CD4-positive, CD25-positive, alpha-beta regulatory T cell (primary cell): ENCODE results near the gene SCAP. TPM values are rescaled to one million over a fixed set of nuclear protein-coding genes. Genes with fewer than 3 reads are reported as not detected.
A peak's percentile ranks its signal among the peaks of the same experiment; 100 is the strongest.

Experiments used
- ATAC-seq, 2 donors: fragments of 150-1000 bp; cut with Tn5 transposase; one replicate each; pipeline ENCODE4 v1.10.0; 2021; ENCODE audit warnings: low read depth in 2 of 2, moderate number of reproducible peaks in 2 of 2, moderate library complexity in 1 of 2
- DNase-seq, 3 donors: peaks; one replicate each; pipeline versions ENCODE4 v3.0.0 to v3.0.0-alpha.2; 2012 to 2022; ENCODE audit warnings: mixed read lengths in 1 of 3
- H3K27ac ChIP-seq: one replicate; pipeline ENCODE4 v1.7.0; 2013; ENCODE audit warnings: mild to moderate bottlenecking, low read length; ENCODE audit not compliant: insufficient read depth, poor library complexity, severe bottlenecking
- H3K27me3 ChIP-seq: one replicate; pipeline ENCODE4 v1.7.0; 2013; ENCODE audit warnings: low read length; ENCODE audit not compliant: control insufficient read depth, insufficient read depth
- H3K36me3 ChIP-seq: one replicate; pipeline ENCODE4 v1.7.0; 2013; ENCODE audit warnings: mild to moderate bottlenecking, low read length, moderate library complexity; ENCODE audit not compliant: control insufficient read depth, insufficient read depth
- H3K4me1 ChIP-seq: 2 replicates; pipeline ENCODE4 v1.7.0; 2013; ENCODE audit warnings: mild to moderate bottlenecking, low read length; ENCODE audit not compliant: insufficient read depth, control insufficient read depth, poor library complexity, severe bottlenecking
- H3K4me3 ChIP-seq: one replicate; pipeline ENCODE4 v1.7.0; 2013; ENCODE audit warnings: low read depth, mild to moderate bottlenecking, low read length, moderate library complexity
- H3K9me3 ChIP-seq, 2 experiments: 1 replicate in 1 of 2; 2 replicates in 1 of 2; pipeline ENCODE4 v1.7.0; 2013; ENCODE audit warnings: low read length in 2 of 2, mild to moderate bottlenecking in 1 of 2, moderate library complexity in 1 of 2; ENCODE audit not compliant: control insufficient read depth in 2 of 2
- H3K27ac Mint-ChIP-seq, 3 donors: one replicate each; pipeline ENCODE4 v1.8.0; 2020 to 2022; ENCODE audit warnings: mild to moderate bottlenecking in 3 of 3, mixed read lengths in 3 of 3, moderate library complexity in 2 of 3
- H3K27me3 Mint-ChIP-seq: one replicate; pipeline ENCODE4 v1.8.0; 2022; ENCODE audit warnings: mild to moderate bottlenecking, mixed read lengths
- H3K36me3 Mint-ChIP-seq: one replicate; pipeline ENCODE4 v1.8.0; 2020; ENCODE audit warnings: mixed read lengths
- H3K4me1 Mint-ChIP-seq, 4 donors: one replicate each; pipeline ENCODE4 v1.8.0; 2020 to 2022; ENCODE audit warnings: mixed read lengths in 4 of 4, mild to moderate bottlenecking in 1 of 4
- H3K4me3 Mint-ChIP-seq, 4 donors: one replicate each; pipeline ENCODE4 v1.8.0; 2020 to 2022; ENCODE audit warnings: mild to moderate bottlenecking in 4 of 4, mixed read lengths in 4 of 4, moderate library complexity in 3 of 4
- H3K9me3 Mint-ChIP-seq, 7 donors: one replicate each; pipeline ENCODE4 v1.8.0; 2020 to 2022; ENCODE audit warnings: mixed read lengths in 7 of 7, mild to moderate bottlenecking in 3 of 7, moderate library complexity in 2 of 7
- polyA plus RNA-seq, 4 donors: library from polyadenylated mRNA; unstranded; fragments of 300-500 nt; fragmentation: Illumina TruSeq; gene quantifications; one replicate each; pipeline ENCODE4 v1.2.3, GENCODE V29; 2021
- total RNA-seq: library from RNA; stranded (reverse); gene quantifications from one replicate; pipeline ENCODE4 v1.2.3, GENCODE V29; 2022

SCAP gene
- total and polyA plus RNA-seq, 5 donors from 2014 or later = 43.2 to 92.4 (median 47.1) TPM

DNA sequence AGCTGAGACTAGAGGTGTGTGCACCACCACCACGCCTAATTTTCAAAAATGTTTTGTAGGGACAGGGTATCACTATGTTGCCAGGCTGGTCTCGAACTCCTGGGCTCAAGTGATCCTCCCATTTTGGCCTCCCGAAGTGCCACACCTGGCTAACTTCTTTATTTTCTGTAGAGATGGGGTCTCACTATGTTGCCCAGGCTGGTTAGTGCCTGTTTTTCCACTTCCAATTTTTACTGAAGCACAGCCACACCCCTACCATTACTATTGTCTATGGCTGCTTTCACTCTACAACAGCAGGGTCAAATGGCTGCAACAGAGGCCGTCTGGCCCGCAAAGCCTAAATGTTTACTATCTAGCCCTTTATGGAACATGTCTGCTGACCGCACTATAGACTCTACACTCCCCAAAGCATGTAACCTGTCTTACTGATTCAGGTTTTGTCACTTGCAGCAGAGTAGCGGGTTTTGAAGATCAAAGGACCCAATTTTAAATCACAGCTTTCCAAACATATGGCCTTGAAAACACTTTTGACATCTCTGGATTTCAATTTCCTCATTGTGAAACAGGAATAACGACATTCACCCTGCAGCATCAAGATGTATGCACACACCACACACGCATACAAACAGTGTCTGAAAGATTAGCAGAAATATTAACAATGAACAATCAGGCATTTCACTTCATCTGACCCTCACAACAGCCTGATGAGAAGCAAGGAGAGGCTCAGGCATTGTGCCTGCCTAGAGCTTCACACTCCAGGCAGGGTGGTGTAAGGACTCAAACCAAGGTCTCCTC lies 46.1 kb downstream of the SCAP start:
- Mint-ChIP-seq H3K27ac (peak overlapping the region in 2 of 3 donors; percentile 45 to 55), H3K27me3 (no peaks in the 10 kb centered on the region), H3K4me3 (no peak overlapping the region), H3K4me1 (peaks cover 0 to 10% (median 2%) of the 10 kb centered on the region in 4 donors), H3K9me3 (no peaks in the 10 kb centered on the region), H3K36me3 (peaks cover 42% of the 10 kb centered on the region)
- H3K36me3 ChIP-seq = peaks cover 64% of the 10 kb centered on the region
- ATAC-seq (no peak), DNase-seq (no peak)
- no peaks in the 10 kb centered on the region for H3K4me1 ChIP-seq
- no peak overlapping the region for H3K4me3 ChIP-seq
- no peaks in the 10 kb centered on the region for H3K27me3 ChIP-seq
- no peak overlapping the region for H3K27ac ChIP-seq
- no peaks in the 10 kb centered on the region for H3K9me3 ChIP-seq

DNA sequence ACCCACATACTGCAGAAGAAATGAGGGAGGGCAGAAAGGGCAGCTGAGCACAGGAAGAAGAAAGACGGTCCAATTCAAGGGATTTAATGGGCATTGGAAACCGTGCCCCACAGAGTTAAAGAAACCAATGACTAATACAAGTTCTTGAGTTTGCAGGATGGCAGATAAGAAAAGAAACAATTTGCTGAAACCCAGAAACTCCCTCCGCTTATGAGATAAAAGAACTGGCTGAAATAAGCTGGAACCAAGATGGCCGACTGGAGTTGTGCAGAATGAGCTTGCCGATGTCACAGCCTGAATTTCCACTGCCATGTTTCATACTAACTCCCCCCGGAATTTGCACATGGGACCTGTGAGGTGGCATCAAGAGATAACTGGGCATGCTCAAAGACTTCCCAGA lies 47.1 kb downstream of the SCAP start:
- H3K4me3 Mint-ChIP-seq = no peak overlapping the region
- no peak for ATAC-seq
- Histone ChIP-seq H3K4me1 (no peaks in the 10 kb centered on the region), H3K27ac (no peak overlapping the region), H3K27me3 (no peaks in the 10 kb centered on the region), H3K36me3 (peaks cover 60% of the 10 kb centered on the region), H3K4me3 (no peak overlapping the region), H3K9me3 (no peaks in the 10 kb centered on the region)
- no peaks in the 10 kb centered on the region for H3K9me3 Mint-ChIP-seq
- H3K27me3 Mint-ChIP-seq = no peaks in the 10 kb centered on the region
- DNase-seq = no peak
- peak overlapping the region in 1 of 3 donors; percentile 27 for H3K27ac Mint-ChIP-seq
- peaks cover 0 to 10% (median 2%) of the 10 kb centered on the region in 4 donors for H3K4me1 Mint-ChIP-seq
- H3K36me3 Mint-ChIP-seq = peaks cover 37% of the 10 kb centered on the region

DNA sequence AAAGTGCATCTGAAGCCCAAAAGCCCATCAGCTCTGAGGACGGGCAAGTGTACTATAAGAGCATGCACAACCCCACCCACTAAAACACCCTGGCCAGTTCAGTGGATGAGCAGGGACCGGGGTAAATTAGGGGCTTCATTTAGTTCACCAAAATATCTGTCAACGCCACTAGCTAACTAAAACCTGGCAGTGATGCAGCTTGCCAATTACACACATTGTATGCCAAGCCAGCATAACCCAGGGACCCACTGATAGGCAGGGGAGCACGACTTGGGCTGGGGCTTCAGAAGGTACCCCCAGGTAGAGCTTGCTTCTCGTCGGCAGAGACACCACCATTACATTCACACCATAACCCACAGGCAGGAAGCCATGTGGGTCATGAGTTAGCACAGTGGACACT lies 47.9 kb downstream of the SCAP start:
- no peak overlapping the region for H3K4me3 Mint-ChIP-seq
- H3K27me3 Mint-ChIP-seq = no peaks in the 10 kb centered on the region
- H3K4me3 ChIP-seq = no peak overlapping the region
- no peak overlapping the region for H3K27ac Mint-ChIP-seq
- no peaks in the 10 kb centered on the region for H3K4me1 ChIP-seq
- peaks cover 56% of the 10 kb centered on the region for H3K36me3 ChIP-seq
- no peaks in the 10 kb centered on the region for H3K9me3 Mint-ChIP-seq
- H3K27ac ChIP-seq = no peak overlapping the region
- H3K4me1 Mint-ChIP-seq = peaks cover 0 to 6% (median 3%) of the 10 kb centered on the region in 4 donors
- no peak for DNase-seq
- H3K27me3 ChIP-seq = no peaks in the 10 kb centered on the region
- H3K9me3 ChIP-seq = no peaks in the 10 kb centered on the region
- H3K36me3 Mint-ChIP-seq = peaks cover 31% of the 10 kb centered on the region
- no peak for ATAC-seq

DNA sequence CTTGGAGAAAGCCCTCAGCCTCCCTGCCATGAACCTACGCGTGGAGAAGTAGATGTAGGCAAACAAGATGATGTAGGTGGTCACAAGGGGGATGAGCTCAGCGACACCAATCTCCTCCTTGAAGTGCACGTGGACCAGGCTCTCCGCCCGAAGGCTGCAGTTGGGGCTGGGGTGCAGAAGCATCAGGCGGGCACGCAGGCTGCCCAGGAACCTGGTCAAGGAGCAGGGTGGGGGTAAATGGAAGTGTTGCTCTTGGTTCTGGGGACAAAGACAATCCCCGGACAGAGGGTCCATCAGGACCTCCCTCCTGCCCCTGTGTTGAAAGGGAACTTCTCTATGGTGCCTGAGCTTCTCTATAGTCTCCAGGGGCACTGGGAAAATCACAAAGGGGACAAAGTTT lies 49.8 kb downstream of the SCAP start:
- Histone ChIP-seq H3K4me3 (no peak overlapping the region), H3K9me3 (no peaks in the 10 kb centered on the region), H3K27ac (no peak overlapping the region), H3K36me3 (peaks cover 45% of the 10 kb centered on the region), H3K27me3 (no peaks in the 10 kb centered on the region), H3K4me1 (peaks cover 9% of the 10 kb centered on the region)
- Mint-ChIP-seq H3K9me3 (peaks cover 0 to 2% (median 0%) of the 10 kb centered on the region in 7 donors), H3K4me1 (peaks cover 4 to 16% (median 8%) of the 10 kb centered on the region in 4 donors), H3K27me3 (no peaks in the 10 kb centered on the region), H3K36me3 (peaks cover 27% of the 10 kb centered on the region), H3K27ac (peak overlapping the region in 1 of 3 donors; percentile 48), H3K4me3 (no peak overlapping the region)
- no peak for DNase-seq
- no peak for ATAC-seq

DNA sequence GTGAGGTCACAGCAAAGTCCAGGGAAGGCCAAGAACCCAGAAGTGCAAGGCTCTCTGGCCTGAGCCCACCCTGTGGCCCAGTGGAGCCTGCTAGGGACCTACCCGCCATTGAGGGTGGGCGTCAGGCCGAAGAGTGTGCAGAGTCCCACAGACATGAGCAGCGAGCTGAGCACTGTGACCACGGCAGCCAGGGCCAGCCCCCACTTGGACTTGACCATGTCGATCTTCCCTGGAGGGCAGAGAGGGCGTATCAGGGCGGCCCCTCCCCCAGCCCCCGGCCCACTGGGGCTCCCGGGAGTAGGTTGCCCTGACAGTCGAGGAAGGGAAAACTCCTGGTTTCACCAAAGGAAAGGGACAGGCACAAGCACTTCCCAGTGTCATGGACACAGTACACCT lies 50.4 kb downstream of the SCAP start:
- Histone ChIP-seq H3K4me3 (no peak overlapping the region), H3K27me3 (no peaks in the 10 kb centered on the region), H3K9me3 (no peaks in the 10 kb centered on the region), H3K4me1 (peaks cover 12% of the 10 kb centered on the region), H3K36me3 (peaks cover 39% of the 10 kb centered on the region), H3K27ac (no peak overlapping the region)
- Mint-ChIP-seq H3K9me3 (peaks cover 0 to 2% (median 0%) of the 10 kb centered on the region in 7 donors), H3K36me3 (peaks cover 26% of the 10 kb centered on the region), H3K4me1 (peaks cover 4 to 19% (median 10%) of the 10 kb centered on the region in 4 donors), H3K4me3 (no peak overlapping the region), H3K27me3 (no peaks in the 10 kb centered on the region), H3K27ac (no peak overlapping the region)
- ATAC-seq (no peak), DNase-seq (no peak)

DNA sequence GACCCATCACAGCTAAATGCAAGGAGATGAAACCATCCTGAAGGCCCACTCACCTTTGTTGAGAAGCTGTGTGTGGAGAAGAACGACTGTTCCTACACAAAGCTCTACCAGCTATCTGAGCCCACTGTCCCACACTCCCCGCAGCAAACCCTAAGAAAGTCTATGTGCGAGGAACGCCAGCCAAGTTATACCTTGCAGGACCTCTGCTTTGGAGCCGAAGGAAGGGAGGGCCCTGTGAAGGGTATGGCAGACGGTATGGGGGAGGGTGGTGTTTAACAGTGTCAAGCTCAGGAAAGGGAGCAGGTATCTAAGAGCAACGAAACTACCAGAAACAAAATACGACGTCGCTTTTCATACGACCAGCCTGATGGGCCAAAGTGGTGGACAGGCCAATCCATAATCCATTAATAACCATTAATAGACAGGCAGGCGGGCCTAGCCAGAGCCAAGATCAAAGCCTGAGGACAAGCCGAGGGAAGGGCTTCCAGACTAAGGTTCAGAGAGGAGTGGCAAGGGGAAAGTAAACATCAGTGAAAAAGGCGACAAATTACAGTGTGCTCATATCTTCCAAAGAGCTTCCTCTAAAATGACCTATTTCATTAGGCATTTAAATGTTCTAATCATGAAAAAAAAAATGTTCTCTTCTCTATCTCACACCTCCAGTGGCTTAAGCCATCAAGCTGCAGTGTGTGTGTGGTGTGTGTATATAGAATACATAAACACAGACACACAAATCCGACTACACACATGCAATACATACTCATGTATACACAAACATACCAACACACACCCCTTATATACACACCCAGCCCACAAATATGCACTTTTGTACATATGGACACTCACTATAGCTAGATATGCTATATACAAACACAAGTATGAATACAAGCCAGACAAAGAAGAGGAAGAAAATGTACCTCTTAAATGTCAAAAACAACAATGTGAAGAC lies 51.0 kb downstream of the SCAP start:
- H3K36me3 ChIP-seq = peaks cover 42% of the 10 kb centered on the region
- DNase-seq = no peak
- no peak overlapping the region for H3K4me3 Mint-ChIP-seq

DNA sequence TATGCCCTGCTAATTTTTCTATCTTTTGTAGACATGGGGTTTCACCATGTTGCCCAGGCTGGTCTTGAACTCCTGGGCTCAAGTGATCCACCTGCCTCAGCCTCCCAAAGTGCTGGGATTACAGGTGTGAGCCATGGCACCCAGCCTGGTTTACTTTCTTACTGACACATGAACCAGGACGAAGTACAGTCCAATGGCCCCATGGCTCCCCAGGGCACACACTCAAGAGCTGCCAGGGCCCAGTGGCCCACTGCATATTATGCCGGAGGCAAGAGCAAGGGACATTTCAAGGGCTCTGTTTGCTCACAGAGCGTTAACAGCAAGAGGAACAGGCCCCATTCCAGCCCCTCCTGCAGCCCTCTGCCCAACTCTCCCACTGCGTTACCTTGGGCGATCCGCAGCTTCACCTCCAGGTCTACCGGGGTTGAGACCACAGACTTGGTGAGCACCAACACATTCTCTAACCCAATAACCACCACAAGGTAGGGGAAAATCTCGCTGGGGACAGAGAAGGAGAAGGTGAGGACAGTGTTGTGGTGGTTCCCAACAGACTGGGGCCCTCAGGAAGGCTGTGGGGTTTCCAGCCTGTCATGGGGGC lies 52.1 kb downstream of the SCAP start:
- no peak for DNase-seq
- H3K4me3 Mint-ChIP-seq = no peak overlapping the region
- Histone ChIP-seq H3K4me3 (no peak overlapping the region), H3K36me3 (peaks cover 50% of the 10 kb centered on the region), H3K9me3 (no peaks in the 10 kb centered on the region), H3K27ac (no peak overlapping the region), H3K27me3 (no peaks in the 10 kb centered on the region), H3K4me1 (peaks cover 12% of the 10 kb centered on the region)
- no peaks in the 10 kb centered on the region for H3K27me3 Mint-ChIP-seq
- peaks cover 16% of the 10 kb centered on the region for H3K36me3 Mint-ChIP-seq
- H3K4me1 Mint-ChIP-seq = peaks cover 4 to 17% (median 9%) of the 10 kb centered on the region in 4 donors
- ATAC-seq = no peak
- H3K27ac Mint-ChIP-seq = no peak overlapping the region
- H3K9me3 Mint-ChIP-seq = peaks cover 0 to 2% (median 0%) of the 10 kb centered on the region in 7 donors

More for the DNA sequence above, 51.0 kb downstream of the SCAP start:
- Mint-ChIP-seq H3K36me3 (peaks cover 19% of the 10 kb centered on the region), H3K27ac (no peak overlapping the region), H3K9me3 (peaks cover 0 to 2% (median 0%) of the 10 kb centered on the region in 7 donors), H3K4me1 (peaks cover 4 to 17% (median 9%) of the 10 kb centered on the region in 4 donors), H3K27me3 (no peaks in the 10 kb centered on the region)
- Histone ChIP-seq H3K27me3 (no peaks in the 10 kb centered on the region), H3K4me3 (no peak overlapping the region), H3K4me1 (peaks cover 12% of the 10 kb centered on the region), H3K9me3 (no peaks in the 10 kb centered on the region), H3K27ac (no peak overlapping the region)
- ATAC-seq = no peak
